DMS79 (cell line): ENCODE measurements around the gene CLTCL1.

ENCODE experiments used
- DNase-seq: peaks from one replicate; lab custom pipeline; 2025; lab: John Stamatoyannopoulos, UW

CLTCL1 gene

GRCh38 chr22:19244600-19245352 is 46.7 kb downstream of the CLTCL1 start:
- no peak for DNase-seq

GRCh38 chr22:19242699-19243098 is 48.8 kb downstream of the CLTCL1 start:
- DNase-seq = no peak

GRCh38 chr22:19241593-19241906 is 50.0 kb downstream of the CLTCL1 start:
- no peak for DNase-seq

- DNase-seq = no peak
Observed at GRCh38 chr22:19240813-19241592, 50.5 kb downstream of the CLTCL1 start.

- DNase-seq = no peak
Observed at GRCh38 chr22:19239464-19239863, 52.1 kb downstream of the CLTCL1 start.

- no peak for DNase-seq
Observed at GRCh38 chr22:19238900-19239299, 52.6 kb downstream of the CLTCL1 start.

- DNase-seq = no peak
Observed at GRCh38 chr22:19235874-19236273, 55.6 kb downstream of the CLTCL1 start.

GRCh38 chr22:19234126-19234896 is 57.2 kb downstream of the CLTCL1 start:
- DNase-seq = no peak

- no peak for DNase-seq
Observed at GRCh38 chr22:19233189-19233661, 58.3 kb downstream of the CLTCL1 start.

- DNase-seq = peak; percentile 21
Observed at GRCh38 chr22:19232623-19233022, 58.9 kb downstream of the CLTCL1 start.

GRCh38 chr22:19231986-19232385 is 59.5 kb downstream of the CLTCL1 start:
- no peak for DNase-seq

GRCh38 chr22:19229600-19229999 is 61.9 kb downstream of the CLTCL1 start:
- DNase-seq = no peak

- DNase-seq = no peak
Observed at GRCh38 chr22:19228179-19228578, 63.3 kb downstream of the CLTCL1 start.

GRCh38 chr22:19226428-19226827 is 65.1 kb downstream of the CLTCL1 start:
- DNase-seq = no peak

- DNase-seq = no peak
Observed at GRCh38 chr22:19225560-19225959, 66.0 kb downstream of the CLTCL1 start.

GRCh38 chr22:19224985-19225384 is 66.5 kb downstream of the CLTCL1 start:
- no peak for DNase-seq

- DNase-seq = no peak
Observed at GRCh38 chr22:19224557-19224956, 67.0 kb downstream of the CLTCL1 start.

- peak; percentile 75 for DNase-seq
Observed at GRCh38 chr22:19223617-19224016, 67.9 kb downstream of the CLTCL1 start.

- DNase-seq = no peak
Observed at GRCh38 chr22:19223110-19223509, 68.4 kb downstream of the CLTCL1 start.

- no peak for DNase-seq
Observed at GRCh38 chr22:19222242-19223005, 69.1 kb downstream of the CLTCL1 start.

- DNase-seq = no peak
Observed at GRCh38 chr22:19220867-19221266, 70.7 kb downstream of the CLTCL1 start.
